IMR-90 (cell line): ENCODE measurements around the gene PTPRC. TPM values are rescaled to one million over a fixed set of nuclear protein-coding genes. Genes with fewer than 3 reads are reported as not detected.

Source experiments
- ATAC-seq: fragments of 200-7000 bp; cut with Tn5 transposase; 2 replicates; pipeline ENCODE4 v1.9.1; 2020; ENCODE audit warnings: low read depth, mild to moderate bottlenecking, moderate library complexity
- BruUV-seq: library from RNA; stranded (reverse); fragments of 400-500 nt; replicated peaks from 2 replicates; lab custom pipeline; 2021; lab: Mats Ljungman, UMichigan
- CTCF ChIA-PET: fragments of 300-600 bp; formaldehyde crosslinking; extraction: SDS; loops from one replicate; lab custom pipeline; 2021; ENCODE audit warnings: antibody characterized with exemption; lab: Yijun Ruan, JAX
- POLR2A ChIA-PET: fragments of 300-600 bp; sonication (Branson Sonifier 250); formaldehyde crosslinking; loops from one replicate; lab custom pipeline; 2022; ENCODE audit warnings: antibody characterized with exemption; ENCODE audit not compliant: unreplicated experiment; lab: Charles Lee
- DNase-seq: peaks from one replicate; pipeline ENCODE4 v3.0.0; 2013
- H2AFZ ChIP-seq: replicated peaks from 2 replicates; pipeline ENCODE3; 2013; ENCODE audit warnings: low read length, mild to moderate bottlenecking; ENCODE audit not compliant: poor library complexity
- H2AK5ac ChIP-seq: 2 replicates; pipeline ENCODE4 v1.6.1; 2013; ENCODE audit warnings: low read depth, low read length, inconsistent platforms
- H2AK9ac ChIP-seq: replicated peaks from 2 replicates; pipeline ENCODE3; 2013; ENCODE audit warnings: mild to moderate bottlenecking, low read depth, low read length, moderate library complexity; ENCODE audit not compliant: poor library complexity
- H2BK120ac ChIP-seq: 2 replicates; pipeline ENCODE4 v1.6.1; 2013; ENCODE audit warnings: low read depth, low read length, inconsistent platforms
- H2BK15ac ChIP-seq: 3 replicates; pipeline ENCODE4 v1.6.1; 2013; ENCODE audit warnings: low read depth, low read length, inconsistent platforms
- H2BK20ac ChIP-seq: 2 replicates; pipeline ENCODE4 v1.6.1; 2013; ENCODE audit warnings: low read depth, mild to moderate bottlenecking, inconsistent platforms, low read length, moderate library complexity
- H2BK5ac ChIP-seq: 2 replicates; pipeline ENCODE4 v1.6.1; 2013; ENCODE audit warnings: mild to moderate bottlenecking, low read depth, low read length, inconsistent platforms; ENCODE audit not compliant: poor library complexity, severe bottlenecking
- H3K14ac ChIP-seq: replicated peaks from 2 replicates; pipeline ENCODE4 v1.6.1; 2013; ENCODE audit warnings: low read depth, low read length, inconsistent platforms
- H3K18ac ChIP-seq: 2 replicates; pipeline ENCODE4 v1.6.1; 2013; ENCODE audit warnings: low read depth, low read length, control low read depth
- H3K23ac ChIP-seq: 2 replicates; pipeline ENCODE4 v1.6.1; 2013; ENCODE audit warnings: low read depth, low read length, inconsistent platforms
- H3K27ac ChIP-seq: 2 replicates; pipeline ENCODE4 v1.5.1; 2013; ENCODE audit warnings: mild to moderate bottlenecking, control low read depth, low read length; ENCODE audit not compliant: insufficient read depth
- H3K27me3 ChIP-seq: 2 replicates; pipeline ENCODE4 v1.6.1; 2013; ENCODE audit warnings: low read length; ENCODE audit not compliant: control insufficient read depth, insufficient read depth
- H3K36me3 ChIP-seq: 2 replicates; pipeline ENCODE4 v1.6.1; 2013; ENCODE audit warnings: low read length, mixed read lengths; ENCODE audit not compliant: control insufficient read depth, insufficient read depth
- H3K4ac ChIP-seq: 2 replicates; pipeline ENCODE4 v1.6.1; 2013; ENCODE audit warnings: low read depth, low read length, inconsistent platforms
- H3K4me1 ChIP-seq: 2 replicates; pipeline ENCODE4 v1.6.1; 2013; ENCODE audit warnings: low read length, mixed read lengths; ENCODE audit not compliant: control insufficient read depth, insufficient read depth
- H3K4me2 ChIP-seq: 2 replicates; pipeline ENCODE4 v1.6.1; 2013; ENCODE audit warnings: low read depth, mild to moderate bottlenecking, control low read depth, low read length, moderate library complexity
- H3K4me3 ChIP-seq: 2 replicates; pipeline ENCODE4 v1.5.1; 2013; ENCODE audit warnings: low read depth, mild to moderate bottlenecking, control low read depth, low read length, moderate library complexity; ENCODE audit not compliant: insufficient read depth
- H3K56ac ChIP-seq: 2 replicates; pipeline ENCODE4 v1.6.1; 2013; ENCODE audit warnings: low read length, inconsistent platforms; ENCODE audit not compliant: insufficient read depth; ENCODE audit errors: extremely low read depth
- H3K79me1 ChIP-seq, 2 experiments: 2 replicates each; pipeline ENCODE4 v1.6.1; 2013; ENCODE audit warnings: low read length in 2 of 2, inconsistent platforms in 1 of 2, low read depth in 1 of 2
- H3K9ac ChIP-seq: 2 replicates; pipeline ENCODE4 v1.6.1; 2013; ENCODE audit warnings: low read depth, low read length, control low read depth
- H3K9me1 ChIP-seq: 2 replicates; pipeline ENCODE4 v1.6.1; 2013; ENCODE audit warnings: low read length, inconsistent platforms; ENCODE audit not compliant: insufficient read depth
- H3K9me3 ChIP-seq: 2 replicates; pipeline ENCODE4 v1.6.1; 2013; ENCODE audit warnings: low read length; ENCODE audit not compliant: control insufficient read depth, insufficient read depth
- H4K20me1 ChIP-seq: 2 replicates; pipeline ENCODE4 v1.6.1; 2013; ENCODE audit warnings: low read length, inconsistent platforms; ENCODE audit not compliant: insufficient read depth
- H4K5ac ChIP-seq: 2 replicates; pipeline ENCODE4 v1.6.1; 2013; ENCODE audit warnings: mild to moderate bottlenecking, low read depth, low read length, control low read depth
- H4K8ac ChIP-seq, 2 experiments: 2 replicates each; pipeline ENCODE4 v1.6.1; 2013; ENCODE audit warnings: low read depth in 2 of 2, low read length in 2 of 2, control low read depth in 1 of 2, inconsistent platforms in 1 of 2
- H4K91ac ChIP-seq: 2 replicates; pipeline ENCODE4 v1.6.1; 2013; ENCODE audit warnings: low read depth, low read length, inconsistent platforms; ENCODE audit not compliant: insufficient read depth
- CEBPB ChIP-seq: IDR thresholded peaks from 2 replicates; pipeline ENCODE4 v1.6.1; 2012; ENCODE audit warnings: low read depth, low read length, improper control_type of control experiment
- CTCF ChIP-seq: conservative IDR thresholded peaks from 2 replicates; pipeline ENCODE4 v1.5.1; 2012; ENCODE audit warnings: mild to moderate bottlenecking, low read depth, low read length, improper control_type of control experiment
- FOS ChIP-seq: fragments of 150-350 bp; IDR thresholded peaks from 2 replicates; pipeline ENCODE4 v1.6.1; 2016; ENCODE audit warnings: low read depth, low read length
- MAFK ChIP-seq: IDR thresholded peaks from 2 replicates; pipeline ENCODE4 v1.6.1; 2012; ENCODE audit warnings: low read depth, low read length, improper control_type of control experiment
- NFE2L2 ChIP-seq: fragments of 150-350 bp; IDR thresholded peaks from 2 replicates; pipeline ENCODE4 v1.6.1; 2016; ENCODE audit warnings: low read depth, mild to moderate bottlenecking, low read length
- RAD21 ChIP-seq: IDR thresholded peaks from 2 replicates; pipeline ENCODE4 v1.6.1; 2012; ENCODE audit warnings: low read length, improper control_type of control experiment
- SMC3 ChIP-seq: fragments of 150-350 bp; IDR thresholded peaks from 2 replicates; pipeline ENCODE4 v1.6.1; 2016; ENCODE audit warnings: low read depth, mild to moderate bottlenecking, antibody characterized with exemption, low read length, moderate library complexity
- WGBS, 2 experiments: methylation state at CpG; one replicate each; pipeline versions ENCODE4 v1.1.5 to v1.1.7; 2013; ENCODE audit warnings: missing lambda C conversion rate in 2 of 2; ENCODE audit not compliant: insufficient read length in 1 of 2; ENCODE audit errors: extremely low coverage in 2 of 2; 5-methylcytosine and 5-hydroxymethylcytosine counted together
- dilution Hi-C: fragments of 300-500 bp; cut with HindIII; formaldehyde crosslinking; loops from one replicate; pipeline ENCODE4 v1.14.3; 2018; ENCODE audit warnings: low sequenced_read_pairs; ENCODE audit not compliant: unreplicated experiment
- in situ Hi-C: fragments of 300-500 bp; cut with MboI; formaldehyde crosslinking; loops from 3 replicates; pipeline ENCODE4 v1.14.3; 2019; ENCODE audit warnings: low sequenced_read_pairs, inconsistent platforms, mixed read lengths
- intact Hi-C: fragments of 100-400 bp; cut with micrococcal nuclease; formaldehyde crosslinking; loops from 2 replicates; pipeline ENCODE4 v1.10.0; 2022
- polyA plus RNA-seq, 3 experiments: library from polyadenylated mRNA; depleted of rRNA; stranded (reverse); fragments of >200 nt; gene quantifications; 2 replicates each; pipeline ENCODE4 v1.2.3, GENCODE V29; 2012; ENCODE audit warnings: low replicate concordance in 1 of 3
- total RNA-seq: library from RNA; depleted of rRNA; stranded (reverse); fragments of >200 nt; gene quantifications from 2 replicates; pipeline ENCODE4 v1.2.3, GENCODE V29; 2012

PTPRC gene
- total and polyA plus RNA-seq, 2 of the 4 experiments (the other 2 are of a cell fraction), result not detected

- H4K5ac ChIP-seq, result no peak overlapping the region
- no peaks in the 10 kb centered on the region for H4K20me1 ChIP-seq
- H3K4me1 ChIP-seq, result no peaks in the 10 kb centered on the region
- H3K14ac ChIP-seq, result no peak overlapping the region
- no peak overlapping the region for H3K9ac ChIP-seq
- H3K4me3 ChIP-seq, result no peak overlapping the region
- ChIA-PET POLR2A (no interaction called here), CTCF (no interaction called here)
- H2BK120ac ChIP-seq, result no peak overlapping the region
- no peak overlapping the region for H2AK9ac ChIP-seq
- no peaks in the 10 kb centered on the region for H3K79me1 ChIP-seq
- dilution Hi-C loops (no loop called here), in situ Hi-C loops (no loop called here), intact Hi-C loops (no loop called here)
- no peak overlapping the region for H4K91ac ChIP-seq
- H4K8ac ChIP-seq, result no peak overlapping the region
- H2BK5ac ChIP-seq, result no peak overlapping the region
- BruUV-seq, result no TSS peak
- ATAC-seq (no peak), DNase-seq (no peak)
- no peak overlapping the region for H3K4ac ChIP-seq
- H3K4me2 ChIP-seq, result no peak overlapping the region
- H3K9me3 ChIP-seq, result no peaks in the 10 kb centered on the region
- H3K18ac ChIP-seq, result no peak overlapping the region
- no peak overlapping the region for H2AFZ ChIP-seq
- H2BK20ac ChIP-seq, result no peak overlapping the region
- 100% methylated on average over 1 of the region's 5 CpGs; no CpG with 5 or more reads in 1 of the 2 experiments for WGBS, 2 experiments
- no peak overlapping the region for H2AK5ac ChIP-seq
- H3K23ac ChIP-seq, result no peak overlapping the region
- H3K27ac ChIP-seq, result no peak overlapping the region
- H3K27me3 ChIP-seq, result no peaks in the 10 kb centered on the region
- H3K56ac ChIP-seq, result no peak overlapping the region
- no peak overlapping the region for H2BK15ac ChIP-seq
- H3K9me1 ChIP-seq, result no peaks in the 10 kb centered on the region
- TF ChIP-seq RAD21 (no peak), CEBPB (no peak), MAFK (no peak), SMC3 (no peak), FOS (no peak), NFE2L2 (no peak), CTCF (no peak)
- H3K36me3 ChIP-seq, result no peaks in the 10 kb centered on the region
These were observed 90.5 kb downstream of the PTPRC start for GRCh38 chr1:198729195-198729863.
